ENCODE measurements around the gene CRADD.

DNA sequence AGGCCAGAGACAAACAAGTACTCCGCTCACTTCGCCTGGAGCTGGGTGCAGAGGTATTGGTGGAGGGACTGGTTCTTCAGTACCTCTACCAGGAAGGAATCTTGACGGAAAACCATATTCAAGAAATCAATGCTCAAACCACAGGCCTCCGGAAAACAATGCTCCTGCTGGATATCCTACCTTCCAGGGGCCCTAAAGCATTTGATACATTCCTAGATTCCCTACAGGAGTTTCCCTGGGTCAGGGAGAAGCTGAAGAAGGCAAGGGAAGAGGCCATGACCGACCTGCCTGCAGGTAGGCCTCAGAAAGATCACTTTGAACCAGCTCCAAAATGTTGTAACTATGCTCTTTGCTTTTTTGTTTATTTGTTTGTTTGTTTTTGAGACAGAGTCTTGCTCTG, 1.6 kb downstream of the CRADD start:
- TF ChIP-seq POLR2A (IDR thresholded peaks at IDR 0.05; ENCODE audit: low read depth, low read length) (no peak), POLR2AphosphoS5 (IDR thresholded peaks at IDR 0.05; ENCODE audit: low read depth, low read length) (no peak), TAF1 (IDR thresholded peaks at IDR 0.05; ENCODE audit: borderline replicate concordance, low read depth, low read length) (no peak)

Measured in GM12892 (cell line).